NCI-H82 treated with DMSO at 0.1 percent for 48 hours (cell line): ENCODE results near the gene LRRC10.
"Not testable (repeated sequence)": the region's sequence is repeated elsewhere in the genome, so short reads cannot be mapped to it uniquely, and the experiment has no call there.

ENCODE experiments used
- DNase-seq: peaks from one replicate; lab custom pipeline; 2025; ENCODE audit not compliant: unreplicated experiment; lab: John Stamatoyannopoulos, UW

Gene LRRC10

DNA sequence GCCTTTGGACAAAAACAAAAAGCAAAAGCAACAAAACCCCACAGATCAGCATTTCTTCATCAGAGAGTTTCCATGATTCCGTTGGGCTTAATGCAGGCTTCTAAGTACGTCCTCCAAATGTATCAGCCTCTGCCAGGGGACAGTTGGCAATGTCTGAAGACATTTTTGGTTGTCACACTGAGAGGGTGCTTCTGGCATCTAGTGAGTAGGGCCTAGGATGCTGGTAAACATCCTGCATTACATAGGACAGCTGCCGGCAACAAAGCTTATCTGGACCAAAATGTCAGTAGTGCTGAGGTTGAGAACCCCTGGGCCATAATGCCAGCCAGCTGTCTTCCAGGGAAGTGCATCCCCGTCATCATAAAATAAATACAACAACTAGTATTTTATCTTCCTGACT is 9.4 kb upstream of the LRRC10 start:
- no peak for DNase-seq

GRCh38 chr12:69619050-69619449 is 8.3 kb upstream of the LRRC10 start:
- no peak for DNase-seq

- DNase-seq: no peak
Measured at GRCh38 chr12:69616025-69616424, 5.3 kb upstream of the LRRC10 start.

DNA sequence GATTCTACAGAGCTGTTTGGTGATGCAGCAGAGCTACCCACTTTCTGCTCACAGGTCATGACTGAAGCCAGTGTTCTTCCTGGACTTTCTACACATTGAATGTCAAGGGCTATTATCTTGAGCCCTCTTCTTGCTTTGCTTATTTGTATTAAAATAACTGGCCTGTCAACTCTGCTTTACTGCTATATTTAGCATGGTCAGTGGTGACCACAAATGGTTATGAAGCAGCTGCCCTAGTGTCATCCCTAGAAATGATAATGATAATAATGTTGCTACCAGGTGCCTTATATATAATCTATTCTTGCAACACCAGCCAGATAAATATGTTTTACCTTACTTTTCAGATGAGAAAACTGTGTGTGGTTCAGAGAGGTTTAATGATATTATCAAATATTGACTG is 2.6 kb upstream of the LRRC10 start:
- DNase-seq: no peak

DNA sequence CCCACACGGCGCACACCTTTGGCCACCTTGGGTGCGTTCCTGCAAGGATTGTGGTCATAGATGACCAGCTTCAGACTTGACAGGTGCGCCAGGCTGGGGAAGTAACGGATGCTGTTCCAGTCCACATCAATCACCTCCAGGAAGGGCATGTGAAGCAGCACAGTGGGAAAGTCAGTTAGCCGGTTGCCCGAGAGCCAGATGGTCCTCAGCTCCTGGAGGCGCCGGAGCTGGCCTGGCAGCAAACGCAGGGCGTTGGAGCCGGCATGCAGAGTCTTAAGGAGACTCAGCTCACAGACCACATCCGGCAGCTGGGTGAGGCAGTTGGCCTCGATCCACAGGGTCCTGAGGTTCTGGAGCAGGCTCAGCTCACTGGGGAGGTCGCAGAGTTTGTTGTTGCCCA is 581 bp downstream of the LRRC10 start:
- DNase-seq: no peak

- no peak for DNase-seq
Measured at GRCh38 chr12:69608114-69608513, 2.6 kb downstream of the LRRC10 start.

DNA sequence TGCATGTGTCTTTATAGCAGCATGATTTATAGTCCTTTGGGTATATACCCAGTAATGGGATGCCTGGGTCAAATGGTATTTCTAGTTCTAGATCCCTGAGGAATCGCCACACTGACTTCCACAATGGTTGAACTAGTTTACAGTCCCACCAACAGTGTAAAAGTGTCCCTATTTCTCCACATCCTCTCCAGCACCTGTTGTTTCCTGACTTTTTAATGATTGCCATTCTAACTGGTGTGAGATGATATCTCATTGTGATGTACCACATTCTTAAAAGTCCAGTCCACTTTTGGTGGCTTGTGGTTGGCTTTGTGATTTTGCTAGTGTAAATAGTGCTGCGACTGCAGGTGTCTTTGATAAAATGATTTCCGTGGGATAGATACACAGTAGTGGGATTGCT is 6.4 kb downstream of the LRRC10 start:
- not testable (repeated sequence) for DNase-seq

GRCh38 chr12:69603556-69603955 is 7.2 kb downstream of the LRRC10 start:
- not testable (repeated sequence) for DNase-seq

DNA sequence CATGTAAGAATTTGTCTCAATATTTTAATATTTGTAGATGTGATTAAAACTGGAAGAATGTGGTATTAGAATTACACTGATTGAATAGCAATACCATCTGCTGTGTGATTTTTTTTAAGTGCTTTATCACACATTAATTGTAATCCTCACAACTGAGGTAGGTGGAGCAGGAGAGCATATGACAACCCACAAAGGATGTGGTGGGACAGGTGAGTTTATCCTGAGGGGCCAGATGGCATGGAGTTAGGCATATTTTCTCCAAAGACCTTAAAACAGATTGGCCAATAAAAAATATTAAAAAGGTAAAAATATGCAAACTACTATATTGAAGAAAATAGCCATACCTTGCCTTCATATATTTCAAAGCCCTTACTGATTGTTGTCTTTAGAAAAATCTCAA is 7.8 kb downstream of the LRRC10 start:
- DNase-seq: no peak

GRCh38 chr12:69601962-69602685 is 8.6 kb downstream of the LRRC10 start:
- no peak for DNase-seq

DNA sequence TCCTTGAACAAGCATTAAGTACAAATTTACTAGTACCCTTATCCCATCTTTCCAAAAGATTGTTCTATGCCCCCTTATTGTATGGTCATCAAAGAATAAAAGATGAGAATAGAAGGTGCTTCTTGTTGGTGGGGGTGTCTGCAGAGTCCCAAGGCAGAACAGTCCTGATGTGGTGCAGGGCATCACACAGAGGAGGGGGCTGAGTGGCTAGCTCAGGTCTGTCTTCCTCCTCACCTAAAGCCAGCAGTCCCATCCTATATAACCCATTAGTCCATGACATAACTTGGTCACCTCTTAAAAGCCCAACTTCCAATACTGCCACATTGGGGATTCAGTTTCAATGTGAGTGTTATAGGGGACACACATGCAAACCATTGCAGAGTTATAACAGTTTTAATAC is 9.9 kb downstream of the LRRC10 start:
- DNase-seq: no peak

- DNase-seq: no peak
Measured at GRCh38 chr12:69598174-69598753, 12.4 kb downstream of the LRRC10 start.

- DNase-seq: no peak
Measured at GRCh38 chr12:69595689-69596088, 15.0 kb downstream of the LRRC10 start.

GRCh38 chr12:69589082-69589481 is 21.6 kb downstream of the LRRC10 start:
- DNase-seq: no peak

- no peak for DNase-seq
Measured at GRCh38 chr12:69588527-69588926, 22.2 kb downstream of the LRRC10 start.

DNA sequence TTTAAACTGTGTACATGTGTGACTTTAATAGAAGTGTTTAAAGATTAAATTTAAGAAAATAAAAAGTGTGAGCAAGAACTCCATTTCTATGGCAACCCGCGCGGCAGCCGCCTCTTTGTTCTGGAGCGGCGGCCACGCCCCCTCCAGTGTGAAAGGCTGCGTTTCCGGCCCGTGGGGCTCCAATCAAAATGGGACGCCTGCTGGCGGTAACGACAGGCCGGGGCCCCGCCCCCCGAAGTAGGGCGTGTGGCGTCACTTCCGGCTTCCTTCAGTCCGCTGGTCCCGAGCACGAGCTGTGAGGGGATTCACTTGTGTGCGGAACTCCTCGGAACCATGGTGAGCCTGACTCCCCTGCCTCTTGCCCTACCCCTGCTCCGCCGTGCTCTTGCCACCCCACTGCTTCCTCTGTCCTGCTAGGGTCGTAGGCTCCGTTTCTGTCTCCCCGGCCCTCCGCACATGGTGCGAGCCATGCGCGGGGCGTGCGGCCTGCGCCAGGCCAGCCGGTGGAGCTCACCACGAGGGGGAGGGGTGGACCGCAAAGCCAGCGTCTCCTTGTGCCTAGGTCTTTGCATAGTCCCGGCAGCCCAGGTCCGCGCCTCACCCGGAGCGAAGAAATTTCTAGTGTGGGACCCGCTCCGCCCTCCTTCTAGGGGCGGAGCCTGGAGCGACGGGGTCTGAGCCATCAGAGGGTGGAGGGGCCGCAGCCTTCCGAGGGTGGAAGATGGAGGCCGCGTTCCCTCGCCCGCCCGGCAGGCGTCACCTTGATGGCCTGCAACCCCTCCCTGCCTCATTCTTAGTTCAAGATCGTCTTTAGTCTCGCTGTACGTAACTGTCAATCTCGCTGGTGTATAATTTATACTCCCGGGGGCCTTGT is 25.3 kb downstream of the LRRC10 start, which contains the start of gene CCT2:
CCT2 (plus strand) TSS at position 271 of the 874 bp plus-strand sequence; CDS start at position 334, 63 bp downstream.
- peak; percentile 64 for DNase-seq

DNA sequence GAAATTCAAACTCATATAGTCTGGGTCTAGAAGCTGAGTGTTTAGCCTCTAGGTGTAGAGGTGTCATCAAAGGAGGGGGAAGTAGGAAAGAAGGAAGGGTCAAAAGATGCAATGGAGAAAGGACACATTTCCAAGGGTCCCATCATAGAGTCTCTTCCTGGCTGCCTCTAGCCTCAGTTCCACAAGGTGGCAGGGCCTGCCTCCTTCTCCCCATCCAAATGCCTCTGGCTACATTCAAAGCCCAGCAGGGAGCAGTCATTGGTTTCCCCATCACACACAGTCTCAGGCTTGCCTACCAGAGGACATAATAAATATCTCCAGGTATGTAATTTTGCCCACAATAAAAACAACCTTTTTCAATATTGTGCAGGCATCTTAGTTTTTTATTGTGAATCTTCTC is 27.5 kb downstream of the LRRC10 start:
- DNase-seq: no peak

GRCh38 chr12:69580074-69580473 is 30.6 kb downstream of the LRRC10 start:
- no peak for DNase-seq

DNA sequence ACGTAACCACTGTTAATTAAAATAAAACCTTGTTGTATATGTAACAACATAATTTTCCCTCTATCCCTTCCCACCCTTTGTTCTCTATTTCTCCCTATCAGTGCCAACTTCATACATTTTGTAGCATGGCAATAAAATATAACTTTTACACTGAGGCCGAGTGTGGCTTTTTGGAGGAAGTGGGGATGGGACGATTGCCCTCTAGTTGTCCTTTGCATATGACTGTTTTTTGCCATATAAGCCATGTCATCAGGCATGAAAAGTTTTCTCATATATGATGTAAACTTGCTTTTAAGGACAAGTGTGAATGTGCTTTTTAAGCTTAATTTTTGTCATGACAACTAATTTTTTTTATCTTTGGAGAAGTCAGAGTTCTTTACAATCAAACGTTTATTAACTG is 31.7 kb downstream of the LRRC10 start:
- DNase-seq: no peak

GRCh38 chr12:69578283-69578682 is 32.4 kb downstream of the LRRC10 start:
- DNase-seq: no peak

GRCh38 chr12:69575346-69575745 is 35.4 kb downstream of the LRRC10 start:
- no peak for DNase-seq
